HFF-Myc (cell line): ENCODE results near the gene RUNDC3A.
A peak's percentile ranks its signal among the peaks of the same experiment; 100 is the strongest.

Experiments
- DNase-seq: peaks from one replicate; pipeline ENCODE4 v3.0.0-alpha.2; 2011; ENCODE audit warnings: low read depth; ENCODE audit errors: extremely low read depth
- H3K4me3 ChIP-seq: replicated peaks from 2 replicates; pipeline ENCODE4 v1.5.1; 2011; ENCODE audit warnings: low read depth, mild to moderate bottlenecking, control low read depth, low read length
- TF ChIP-seq, protein P1 (sequence below): IDR thresholded peaks from 2 replicates; pipeline ENCODE4 v1.5.1; 2012; ENCODE audit warnings: mild to moderate bottlenecking, low read depth, low read length, control low read depth; ENCODE audit errors: missing control alignments

RUNDC3A gene

DNA sequence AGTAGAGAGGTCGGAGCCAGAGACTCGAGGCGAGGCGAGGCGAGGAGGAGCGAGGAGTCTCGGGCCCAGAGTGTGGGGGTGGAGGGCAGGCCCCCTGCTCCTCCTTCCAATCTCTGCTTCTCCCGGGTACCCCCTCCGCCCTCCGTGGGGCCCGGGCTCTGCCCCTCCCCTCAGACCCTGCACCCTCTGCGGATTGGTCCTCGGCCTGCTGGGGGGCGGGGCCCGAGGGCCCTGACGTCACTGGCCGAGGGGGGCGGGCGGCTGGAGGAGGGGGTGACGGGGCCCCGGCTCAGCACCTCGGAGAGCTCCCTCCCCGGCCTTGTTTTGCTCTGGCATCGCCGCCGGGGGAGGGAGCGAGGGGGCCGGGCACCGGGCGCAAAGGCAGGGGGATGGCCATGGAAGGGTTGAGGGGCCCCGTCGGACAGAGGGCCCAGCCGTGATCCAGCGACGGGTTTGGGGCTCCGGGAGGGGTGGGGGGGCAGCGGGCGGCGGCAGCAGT, at the start of gene RUNDC3A:
Gene RUNDC3A (plus strand): TSS at position 282 of the 499 bp plus-strand sequence. CDS start 232 bp downstream, outside the sequence.
- no peak for DNase-seq
- H3K4me3 ChIP-seq, result peak within 1 kb of the TSS; percentile 19; the same call in 1 of the 2 replicates
- TF ChIP-seq, protein P1, sequence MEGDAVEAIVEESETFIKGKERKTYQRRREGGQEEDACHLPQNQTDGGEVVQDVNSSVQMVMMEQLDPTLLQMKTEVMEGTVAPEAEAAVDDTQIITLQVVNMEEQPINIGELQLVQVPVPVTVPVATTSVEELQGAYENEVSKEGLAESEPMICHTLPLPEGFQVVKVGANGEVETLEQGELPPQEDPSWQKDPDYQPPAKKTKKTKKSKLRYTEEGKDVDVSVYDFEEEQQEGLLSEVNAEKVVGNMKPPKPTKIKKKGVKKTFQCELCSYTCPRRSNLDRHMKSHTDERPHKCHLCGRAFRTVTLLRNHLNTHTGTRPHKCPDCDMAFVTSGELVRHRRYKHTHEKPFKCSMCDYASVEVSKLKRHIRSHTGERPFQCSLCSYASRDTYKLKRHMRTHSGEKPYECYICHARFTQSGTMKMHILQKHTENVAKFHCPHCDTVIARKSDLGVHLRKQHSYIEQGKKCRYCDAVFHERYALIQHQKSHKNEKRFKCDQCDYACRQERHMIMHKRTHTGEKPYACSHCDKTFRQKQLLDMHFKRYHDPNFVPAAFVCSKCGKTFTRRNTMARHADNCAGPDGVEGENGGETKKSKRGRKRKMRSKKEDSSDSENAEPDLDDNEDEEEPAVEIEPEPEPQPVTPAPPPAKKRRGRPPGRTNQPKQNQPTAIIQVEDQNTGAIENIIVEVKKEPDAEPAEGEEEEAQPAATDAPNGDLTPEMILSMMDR, result no peak

DNA sequence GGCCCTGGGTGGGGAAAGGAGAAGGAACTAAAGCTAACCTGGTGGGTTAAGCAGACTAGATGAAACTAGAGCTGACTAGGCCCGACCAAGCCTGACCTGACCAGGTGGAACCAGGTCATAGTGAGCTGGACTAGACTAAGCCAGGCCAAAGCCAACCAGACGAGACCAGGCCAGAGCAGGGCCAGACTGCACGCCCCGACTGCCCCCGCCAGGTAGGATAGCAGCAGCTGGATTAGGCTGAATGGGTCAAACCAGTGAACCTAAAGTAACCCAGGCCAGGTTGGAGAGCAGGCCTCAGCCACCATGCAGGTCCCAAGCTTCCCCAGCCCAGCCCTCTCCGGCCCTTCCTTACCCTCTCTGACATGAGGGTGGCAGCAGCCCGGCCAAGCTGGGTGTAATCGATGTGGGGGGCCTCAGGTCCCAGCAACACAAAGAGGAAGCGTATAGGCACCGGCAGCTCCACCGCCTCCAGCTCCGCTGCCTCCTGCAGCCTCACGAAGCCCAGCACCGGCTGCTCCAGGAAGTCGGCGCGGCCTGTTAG, 49.5 kb upstream of the RUNDC3A start:
- H3K4me3 ChIP-seq, result no peak overlapping the region
- TF ChIP-seq, protein P1, result no peak
- no peak for DNase-seq

GRCh38 chr17:44260296-44260695, 48.1 kb upstream of the RUNDC3A start:
- H3K4me3 ChIP-seq, result no peak overlapping the region
- DNase-seq, result no peak
- TF ChIP-seq, protein P1, result no peak

GRCh38 chr17:44262654-44263225, 45.7 kb upstream of the RUNDC3A start:
- no peak for DNase-seq
- TF ChIP-seq, protein P1, result no peak
- H3K4me3 ChIP-seq, result no peak overlapping the region

- no peak overlapping the region for H3K4me3 ChIP-seq
- TF ChIP-seq, protein P1, result no peak
- DNase-seq, result no peak
Measured at GRCh38 chr17:44263345-44263902, 45.0 kb upstream of the RUNDC3A start.

GRCh38 chr17:44266402-44267164, 41.8 kb upstream of the RUNDC3A start:
- no peak overlapping the region for H3K4me3 ChIP-seq
- DNase-seq, result no peak
- TF ChIP-seq, protein P1, result no peak
